ENCODE data around the gene HOXC10. TPM values are rescaled to one million over a fixed set of nuclear protein-coding genes. Genes with fewer than 3 reads are reported as not detected.

Gene HOXC10
- total and polyA plus RNA-seq, 10 of the 15 experiments (the other 5 are each of a cell fraction or from before 2014, with no cell fraction given), result 0.59 TPM; not detected in 9

DNA sequence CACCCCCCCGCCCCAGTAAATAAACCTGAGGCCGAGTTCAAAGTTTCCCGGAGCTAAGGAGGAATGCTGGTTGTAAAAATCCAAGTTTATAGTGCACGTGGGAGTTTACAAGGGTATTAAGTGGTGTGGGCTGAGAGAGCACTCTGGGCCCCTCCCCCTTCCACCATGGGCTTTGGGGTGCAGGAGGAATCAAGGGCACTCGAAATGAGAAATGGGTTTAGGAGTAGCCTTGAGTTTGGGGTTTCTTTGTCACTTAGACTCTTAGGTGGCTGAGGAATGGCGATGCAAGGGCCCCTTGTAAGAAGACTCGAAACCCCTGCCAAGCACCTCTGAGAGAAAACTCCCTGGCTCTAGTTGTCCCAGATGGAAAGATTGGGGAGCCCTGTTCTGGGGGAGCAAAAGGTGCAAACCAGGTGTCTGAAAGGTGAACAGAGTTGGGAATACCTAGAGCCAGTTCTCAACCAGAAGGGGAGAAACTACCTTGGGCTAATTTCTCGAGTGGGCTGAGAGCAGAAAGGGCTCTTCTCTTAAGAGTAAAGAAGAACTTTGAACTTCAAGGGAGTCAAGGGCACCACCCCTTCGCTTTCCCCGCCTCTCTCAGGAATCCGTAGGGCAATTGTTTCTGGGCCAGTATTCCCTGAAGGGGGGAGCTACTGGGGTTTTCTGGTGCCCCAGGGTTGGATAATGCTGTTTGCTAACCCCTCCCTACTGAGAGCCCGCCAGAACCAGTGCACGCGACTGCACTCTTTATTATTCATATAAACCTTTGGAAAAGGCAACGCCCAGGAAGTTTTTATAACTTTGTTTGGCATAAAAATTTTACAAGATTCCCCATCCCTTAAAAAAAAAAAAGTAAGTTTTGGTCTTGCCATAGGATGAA, 6.2 kb upstream of the HOXC10 start:
- POLR2A ChIA-PET, result no interaction called here

More for the DNA sequence above, 6.2 kb upstream of the HOXC10 start:
- RAD21 ChIA-PET (ENCODE audit: unreplicated experiment), result no interaction called here
- TF ChIP-seq ZSCAN29 (IDR thresholded peaks at IDR 0.05), result no peak
- TF ChIP-seq CREB1 (IDR thresholded peaks at IDR 0.05; ENCODE audit: low read depth), result no peak
- no peak for TF ChIP-seq NFYA (IDR thresholded peaks at IDR 0.05; ENCODE audit: borderline replicate concordance, low read depth, low read length)
- no peak for TF ChIP-seq ETV6 (conservative IDR thresholded peaks at IDR 0.05 in 1 of 2, IDR thresholded peaks at IDR 0.05 in 1 of 2; ENCODE audit: borderline replicate concordance in 1 of 2, low read depth in 1 of 2)
- TF ChIP-seq ZNF207 (IDR thresholded peaks at IDR 0.05; ENCODE audit: borderline replicate concordance), result no peak
- no peak for TF ChIP-seq EP300 (IDR thresholded peaks at IDR 0.05; ENCODE audit: borderline replicate concordance in 1 of 2, control insufficient read depth in 1 of 2, low read depth in 2 of 2, low read length in 2 of 2)
- TF ChIP-seq SKIL (IDR thresholded peaks at IDR 0.05; ENCODE audit: low read depth, poor library complexity, severe bottlenecking), result no peak
- no peak for TF ChIP-seq NR2C2 (IDR thresholded peaks at IDR 0.05; ENCODE audit: borderline replicate concordance, control insufficient read depth, insufficient read length, low read depth)
- CTCF ChIA-PET, result interaction anchor here (0.7 kb wide), 1 partner anchor 238 kb away, joined by 3 read pairs; no protein-coding TSS in a partner anchor
- SMC1A ChIA-PET (ENCODE audit: uncharacterized antibody, unreplicated experiment), result no interaction called here
- Histone ChIP-seq H3K4me1 (ENCODE audit: control insufficient read depth, insufficient read depth, low read length) (peaks cover 22% of the 10 kb centered on the region), H3K79me2 (ENCODE audit: control insufficient read depth, insufficient read depth, low read length) (no peaks in the 10 kb centered on the region), H3K9me3 (replicated peaks; ENCODE audit: control insufficient read depth, insufficient read depth, low read length) (no peaks in the 10 kb centered on the region; the same call in 1 of the 3 replicates), H3K27ac (ENCODE audit: control insufficient read depth, insufficient read depth) (no peak overlapping the region), H3K36me3 (ENCODE audit: control insufficient read depth in 2 of 2, insufficient read depth in 2 of 2, low read length in 1 of 2) (no peaks in the 10 kb centered on the region), H3K4me2 (ENCODE audit: control insufficient read depth, insufficient read depth) (no peak overlapping the region), H3K27me3 (replicated peaks in 1 of 2; ENCODE audit: control insufficient read depth in 2 of 2, insufficient read depth in 2 of 2, low read length in 1 of 2) (peaks cover 22 to 29% of the 10 kb centered on the region in 2 experiments), H2AFZ (ENCODE audit: control insufficient read depth, low read depth, low read length) (no peak overlapping the region), H3K4me3 (no peak overlapping the region), H4K20me1 (ENCODE audit: control insufficient read depth, insufficient read depth) (no peaks in the 10 kb centered on the region), H3K9ac (ENCODE audit: control insufficient read depth, insufficient read depth, low read length) (no peak overlapping the region)
- in situ Hi-C loops (cut with MboI), result no loop called here
- intact Hi-C loops (cut with micrococcal nuclease; ENCODE audit: unreplicated experiment), result no loop called here
- DNase-seq (ENCODE audit: low read depth, low spot score) (no peak), ATAC-seq (no peak), FAIRE-seq (no peak)
- 34% methylated on average over 14 of the region's 15 CpGs for WGBS (ENCODE audit: insufficient coverage, insufficient replicate concordance, low lambda C conversion rate, missing lambda C conversion rate)
- BruUV-seq (replicated peaks), result no TSS peak
